ENCODE data around the gene AVP. TPM values are rescaled to one million over a fixed set of nuclear protein-coding genes. Genes with fewer than 3 reads are reported as not detected.

AVP gene
- total RNA-seq, 1 donor from 2014 or later = not detected

GRCh38 chr20:3094848-3095629, 10.5 kb upstream of the AVP start:
- no peak for DNase-seq (ENCODE audit: low spot score)
- Mint-ChIP-seq H3K27ac (ENCODE audit: unreplicated experiment) (no peak overlapping the region), H3K4me3 (ENCODE audit: unreplicated experiment) (no peak overlapping the region), H3K9me3 (ENCODE audit: low read depth) (no peaks in the 10 kb centered on the region), H3K4me1 (ENCODE audit: low read depth) (peaks cover 3% of the 10 kb centered on the region), H3K36me3 (ENCODE audit: low read depth) (no peaks in the 10 kb centered on the region), H3K27me3 (ENCODE audit: low read depth) (peaks cover 13% of the 10 kb centered on the region)
- TF ChIP-seq, protein P1, sequence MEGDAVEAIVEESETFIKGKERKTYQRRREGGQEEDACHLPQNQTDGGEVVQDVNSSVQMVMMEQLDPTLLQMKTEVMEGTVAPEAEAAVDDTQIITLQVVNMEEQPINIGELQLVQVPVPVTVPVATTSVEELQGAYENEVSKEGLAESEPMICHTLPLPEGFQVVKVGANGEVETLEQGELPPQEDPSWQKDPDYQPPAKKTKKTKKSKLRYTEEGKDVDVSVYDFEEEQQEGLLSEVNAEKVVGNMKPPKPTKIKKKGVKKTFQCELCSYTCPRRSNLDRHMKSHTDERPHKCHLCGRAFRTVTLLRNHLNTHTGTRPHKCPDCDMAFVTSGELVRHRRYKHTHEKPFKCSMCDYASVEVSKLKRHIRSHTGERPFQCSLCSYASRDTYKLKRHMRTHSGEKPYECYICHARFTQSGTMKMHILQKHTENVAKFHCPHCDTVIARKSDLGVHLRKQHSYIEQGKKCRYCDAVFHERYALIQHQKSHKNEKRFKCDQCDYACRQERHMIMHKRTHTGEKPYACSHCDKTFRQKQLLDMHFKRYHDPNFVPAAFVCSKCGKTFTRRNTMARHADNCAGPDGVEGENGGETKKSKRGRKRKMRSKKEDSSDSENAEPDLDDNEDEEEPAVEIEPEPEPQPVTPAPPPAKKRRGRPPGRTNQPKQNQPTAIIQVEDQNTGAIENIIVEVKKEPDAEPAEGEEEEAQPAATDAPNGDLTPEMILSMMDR (IDR thresholded peaks at IDR 0.05) = no peak

- Mint-ChIP-seq H3K27me3 (ENCODE audit: low read depth) (peaks cover 19% of the 10 kb centered on the region), H3K4me1 (ENCODE audit: low read depth) (peaks cover 3% of the 10 kb centered on the region), H3K4me3 (ENCODE audit: unreplicated experiment) (no peak overlapping the region), H3K27ac (ENCODE audit: unreplicated experiment) (no peak overlapping the region), H3K36me3 (ENCODE audit: low read depth) (no peaks in the 10 kb centered on the region), H3K9me3 (ENCODE audit: low read depth) (no peaks in the 10 kb centered on the region)
- no peak for DNase-seq (ENCODE audit: low spot score)
- TF ChIP-seq, protein P1 (IDR thresholded peaks at IDR 0.05) = no peak
These were observed 9.4 kb upstream of the AVP start for GRCh38 chr20:3093861-3094361.

DNA sequence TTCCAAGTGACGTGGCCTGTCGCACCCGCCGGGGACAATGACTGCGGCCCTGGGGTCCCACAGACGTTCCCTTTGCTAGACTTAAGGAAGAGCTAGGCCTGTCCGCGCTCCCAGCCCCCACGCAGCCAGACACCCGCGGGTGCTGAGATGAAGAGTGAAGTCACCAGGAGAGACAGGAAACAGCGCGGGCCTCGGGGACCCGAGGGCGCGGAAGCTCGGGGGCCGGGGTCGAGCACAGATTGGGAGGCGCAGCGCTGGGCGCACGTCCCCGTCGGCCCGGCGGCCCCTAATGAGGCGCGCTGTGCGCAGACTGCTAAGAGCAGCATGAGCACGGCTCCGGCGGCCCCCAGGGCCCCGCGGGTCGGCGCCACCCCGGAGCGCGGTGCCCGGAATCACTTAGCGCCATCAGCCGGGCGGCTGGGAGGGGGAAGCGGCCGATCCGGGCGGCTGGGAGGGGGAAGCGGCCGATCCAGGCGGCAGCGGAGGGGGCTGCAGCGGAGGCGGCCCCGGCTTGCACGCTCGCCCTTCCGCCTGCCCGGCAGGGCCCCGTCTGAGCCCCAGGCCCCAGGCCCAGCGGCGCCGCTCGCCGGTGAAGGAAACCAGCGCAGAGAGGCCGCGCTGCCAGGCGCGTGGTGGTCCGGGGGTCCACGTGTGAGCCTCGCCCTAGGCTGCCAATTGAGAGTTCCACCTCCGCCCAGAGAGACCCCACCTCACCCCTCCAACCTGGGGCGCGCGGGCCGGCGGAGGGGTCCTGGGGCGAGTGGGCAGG, 8.3 kb upstream of the AVP start:
- peak overlapping the region; percentile 73 for H3K4me3 Mint-ChIP-seq (ENCODE audit: unreplicated experiment)
- peak overlapping the region; percentile 22 for H3K27ac Mint-ChIP-seq (ENCODE audit: unreplicated experiment)
- H3K27me3 Mint-ChIP-seq (ENCODE audit: low read depth) = peaks cover 22% of the 10 kb centered on the region
- no peaks in the 10 kb centered on the region for H3K36me3 Mint-ChIP-seq (ENCODE audit: low read depth)
- no peaks in the 10 kb centered on the region for H3K9me3 Mint-ChIP-seq (ENCODE audit: low read depth)
- peaks cover 3% of the 10 kb centered on the region for H3K4me1 Mint-ChIP-seq (ENCODE audit: low read depth)
- TF ChIP-seq, protein P1 (IDR thresholded peaks at IDR 0.05) = no peak
- no peak for DNase-seq (ENCODE audit: low spot score)

- H3K27me3 Mint-ChIP-seq (ENCODE audit: low read depth) = peaks cover 22% of the 10 kb centered on the region
- no peaks in the 10 kb centered on the region for H3K9me3 Mint-ChIP-seq (ENCODE audit: low read depth)
- TF ChIP-seq, protein P1 (IDR thresholded peaks at IDR 0.05) = no peak
These were observed 6.0 kb upstream of the AVP start for GRCh38 chr20:3090565-3090964.

DNA sequence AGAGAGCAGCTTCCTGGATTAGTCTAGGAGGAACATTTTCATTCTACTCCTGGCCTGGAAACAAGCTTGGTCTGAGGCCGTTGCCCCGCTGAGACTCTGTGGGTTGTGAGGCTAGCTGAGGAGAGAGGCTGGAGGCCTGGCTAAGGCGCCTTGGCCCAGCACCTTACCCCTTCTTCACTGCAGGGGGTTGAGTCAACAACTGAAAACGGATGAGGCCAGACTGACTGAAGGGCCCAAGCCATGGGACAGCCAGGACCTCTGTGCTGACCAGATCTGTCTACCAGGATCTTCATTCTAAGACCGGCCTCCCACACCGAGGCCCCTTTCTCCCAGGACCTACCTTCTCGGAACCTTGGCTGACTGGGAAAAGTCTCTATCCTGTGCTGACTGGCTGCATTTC, 3.5 kb upstream of the AVP start:
- Mint-ChIP-seq H3K27ac (ENCODE audit: unreplicated experiment) (no peak overlapping the region), H3K4me1 (ENCODE audit: low read depth) (peaks cover 3% of the 10 kb centered on the region), H3K9me3 (ENCODE audit: low read depth) (no peaks in the 10 kb centered on the region), H3K27me3 (ENCODE audit: low read depth) (peaks cover 34% of the 10 kb centered on the region), H3K36me3 (ENCODE audit: low read depth) (no peaks in the 10 kb centered on the region), H3K4me3 (ENCODE audit: unreplicated experiment) (no peak overlapping the region)
- DNase-seq (ENCODE audit: low spot score) = no peak
- TF ChIP-seq, protein P1 (IDR thresholded peaks at IDR 0.05) = no peak

More at GRCh38 chr20:3090565-3090964, 6.0 kb upstream of the AVP start:
- no peak overlapping the region for H3K4me3 Mint-ChIP-seq (ENCODE audit: unreplicated experiment)
- no peaks in the 10 kb centered on the region for H3K36me3 Mint-ChIP-seq (ENCODE audit: low read depth)
- peaks cover 3% of the 10 kb centered on the region for H3K4me1 Mint-ChIP-seq (ENCODE audit: low read depth)
- DNase-seq (ENCODE audit: low spot score) = no peak
- H3K27ac Mint-ChIP-seq (ENCODE audit: unreplicated experiment) = no peak overlapping the region

All from chondrocyte (in vitro differentiated cells).